ENCODE measurements around the gene FHIT. TPM values are rescaled to one million over a fixed set of nuclear protein-coding genes. Genes with fewer than 3 reads are reported as not detected.

FHIT gene
- total RNA-seq, 1 experiment from 2014 or later: 7.8 TPM

- DNase-seq (ENCODE audit: low spot score): no peak
- in situ Hi-C loops (cut with HindIII; ENCODE audit: low sequenced_read_pairs): no loop called here
Observed at GRCh38 chr3:60322298-60322856, 928.9 kb downstream of the FHIT start.

- no peak for DNase-seq (ENCODE audit: low spot score)
- in situ Hi-C loops (cut with HindIII; ENCODE audit: low sequenced_read_pairs): no loop called here
Observed at GRCh38 chr3:60319179-60319858, 931.9 kb downstream of the FHIT start.

- in situ Hi-C loops (cut with HindIII; ENCODE audit: low sequenced_read_pairs): no loop called here
- DNase-seq (ENCODE audit: low spot score): no peak
Observed at GRCh38 chr3:60316121-60316797, 935.0 kb downstream of the FHIT start.

GRCh38 chr3:60313951-60314461 is 937.2 kb downstream of the FHIT start:
- no peak for DNase-seq (ENCODE audit: low spot score)
- in situ Hi-C loops (cut with HindIII; ENCODE audit: low sequenced_read_pairs): no loop called here

- in situ Hi-C loops (cut with HindIII; ENCODE audit: low sequenced_read_pairs): no loop called here
- no peak for DNase-seq (ENCODE audit: low spot score)
Observed at GRCh38 chr3:60313231-60313798, 937.9 kb downstream of the FHIT start.

GRCh38 chr3:60309539-60310268 is 941.5 kb downstream of the FHIT start:
- in situ Hi-C loops (cut with HindIII; ENCODE audit: low sequenced_read_pairs): no loop called here
- no peak for DNase-seq (ENCODE audit: low spot score)

GRCh38 chr3:60308808-60309207 is 942.4 kb downstream of the FHIT start:
- in situ Hi-C loops (cut with HindIII; ENCODE audit: low sequenced_read_pairs): no loop called here
- DNase-seq (ENCODE audit: low spot score): no peak

- DNase-seq (ENCODE audit: low spot score): no peak
- in situ Hi-C loops (cut with HindIII; ENCODE audit: low sequenced_read_pairs): no loop called here
Observed at GRCh38 chr3:60307562-60308199, 943.6 kb downstream of the FHIT start.

- in situ Hi-C loops (cut with HindIII; ENCODE audit: low sequenced_read_pairs): no loop called here
Observed at GRCh38 chr3:60304112-60304511, 947.1 kb downstream of the FHIT start.

GRCh38 chr3:60303160-60303559 is 948.1 kb downstream of the FHIT start:
- in situ Hi-C loops (cut with HindIII; ENCODE audit: low sequenced_read_pairs): no loop called here
- DNase-seq (ENCODE audit: low spot score): no peak

More at GRCh38 chr3:60304112-60304511, 947.1 kb downstream of the FHIT start:
- no peak for DNase-seq (ENCODE audit: low spot score)

- in situ Hi-C loops (cut with HindIII; ENCODE audit: low sequenced_read_pairs): no loop called here
- no peak for DNase-seq (ENCODE audit: low spot score)
Observed at GRCh38 chr3:60301142-60301541, 950.1 kb downstream of the FHIT start.

- DNase-seq (ENCODE audit: low spot score): no peak
- in situ Hi-C loops (cut with HindIII; ENCODE audit: low sequenced_read_pairs): no loop called here
Observed at GRCh38 chr3:60298141-60298540, 953.1 kb downstream of the FHIT start.

- no peak for DNase-seq (ENCODE audit: low spot score)
- in situ Hi-C loops (cut with HindIII; ENCODE audit: low sequenced_read_pairs): no loop called here
Observed at GRCh38 chr3:60294181-60294580, 957.1 kb downstream of the FHIT start.

- DNase-seq (ENCODE audit: low spot score): no peak
- in situ Hi-C loops (cut with HindIII; ENCODE audit: low sequenced_read_pairs): no loop called here
Observed at GRCh38 chr3:60291115-60291514, 960.1 kb downstream of the FHIT start.

- in situ Hi-C loops (cut with HindIII; ENCODE audit: low sequenced_read_pairs): no loop called here
- DNase-seq (ENCODE audit: low spot score): no peak
Observed at GRCh38 chr3:60290122-60290492, 961.1 kb downstream of the FHIT start.

GRCh38 chr3:60289341-60290121 is 961.7 kb downstream of the FHIT start:
- no peak for DNase-seq (ENCODE audit: low spot score)
- in situ Hi-C loops (cut with HindIII; ENCODE audit: low sequenced_read_pairs): no loop called here

GRCh38 chr3:60282866-60283265 is 968.4 kb downstream of the FHIT start:
- in situ Hi-C loops (cut with HindIII; ENCODE audit: low sequenced_read_pairs): no loop called here
- peak; percentile 81 for DNase-seq (ENCODE audit: low spot score)

- in situ Hi-C loops (cut with HindIII; ENCODE audit: low sequenced_read_pairs): no loop called here
Observed at GRCh38 chr3:60281970-60282369, 969.3 kb downstream of the FHIT start.

More at GRCh38 chr3:60281970-60282369, 969.3 kb downstream of the FHIT start:
- no peak for DNase-seq (ENCODE audit: low spot score)
